Measurements from ENCODE around the gene SUN5.
"Not testable (repeated sequence)": the region's sequence is repeated elsewhere in the genome, so short reads cannot be mapped to it uniquely, and the experiment has no call there.

The SUN5 gene

DNA sequence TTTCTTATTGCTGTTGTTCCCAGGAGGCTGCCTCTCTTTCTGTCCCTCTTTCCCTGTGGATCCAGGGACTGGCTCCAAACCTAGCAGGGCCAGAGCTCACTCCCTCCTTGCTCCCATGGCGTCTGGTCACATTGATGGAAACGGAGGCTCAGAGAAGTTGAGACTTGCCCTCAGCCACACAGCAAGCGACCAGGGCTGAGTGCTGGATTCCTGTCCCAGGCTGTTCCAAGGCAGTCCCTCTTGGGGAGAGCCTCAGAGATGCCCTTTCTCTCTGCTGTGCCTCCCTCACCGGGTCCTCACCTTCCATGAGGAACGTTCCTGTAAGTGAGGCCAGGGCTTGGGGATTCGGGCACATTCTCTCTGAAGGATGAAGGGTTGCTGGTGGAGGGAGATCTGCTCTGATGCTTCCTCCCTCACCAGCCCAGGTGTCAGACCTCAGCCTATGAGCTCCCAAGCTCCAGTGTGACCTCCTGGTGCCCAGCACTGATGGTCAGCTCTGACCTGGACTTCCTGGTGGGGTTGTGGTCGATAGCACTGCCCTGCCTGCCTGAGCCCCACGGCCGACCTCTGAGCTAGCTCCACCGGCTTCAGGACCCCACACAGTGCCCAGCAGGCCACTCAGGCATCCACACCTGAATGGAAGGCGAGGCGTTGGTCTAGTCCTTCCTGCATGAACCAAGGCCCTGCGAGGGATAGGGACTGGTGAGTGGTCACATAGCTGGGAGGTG lies 26.8 kb downstream of the SUN5 start:
- DNase-seq (ENCODE audit: low read depth), result no peak

DNA sequence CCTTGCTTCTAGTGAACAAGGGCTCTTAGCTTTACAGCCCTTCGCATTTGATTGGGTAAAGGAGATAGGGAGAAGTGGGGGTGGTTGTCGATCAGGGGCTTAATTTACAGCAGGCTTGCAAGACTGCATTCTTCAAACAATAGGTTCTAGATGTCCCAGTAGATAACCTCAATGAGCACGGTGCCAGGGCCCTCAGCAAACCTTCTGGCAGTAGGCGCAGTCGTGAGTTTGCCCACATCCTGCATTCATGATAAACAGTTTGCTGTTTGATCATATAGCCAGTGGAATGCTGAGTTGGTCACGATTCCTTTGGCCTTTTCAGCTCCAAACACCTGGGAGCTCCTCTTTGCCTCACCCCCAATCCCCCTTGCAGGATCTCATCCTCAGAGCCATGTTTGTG lies 27.5 kb downstream of the SUN5 start:
- DNase-seq (ENCODE audit: low read depth), result no peak

DNA sequence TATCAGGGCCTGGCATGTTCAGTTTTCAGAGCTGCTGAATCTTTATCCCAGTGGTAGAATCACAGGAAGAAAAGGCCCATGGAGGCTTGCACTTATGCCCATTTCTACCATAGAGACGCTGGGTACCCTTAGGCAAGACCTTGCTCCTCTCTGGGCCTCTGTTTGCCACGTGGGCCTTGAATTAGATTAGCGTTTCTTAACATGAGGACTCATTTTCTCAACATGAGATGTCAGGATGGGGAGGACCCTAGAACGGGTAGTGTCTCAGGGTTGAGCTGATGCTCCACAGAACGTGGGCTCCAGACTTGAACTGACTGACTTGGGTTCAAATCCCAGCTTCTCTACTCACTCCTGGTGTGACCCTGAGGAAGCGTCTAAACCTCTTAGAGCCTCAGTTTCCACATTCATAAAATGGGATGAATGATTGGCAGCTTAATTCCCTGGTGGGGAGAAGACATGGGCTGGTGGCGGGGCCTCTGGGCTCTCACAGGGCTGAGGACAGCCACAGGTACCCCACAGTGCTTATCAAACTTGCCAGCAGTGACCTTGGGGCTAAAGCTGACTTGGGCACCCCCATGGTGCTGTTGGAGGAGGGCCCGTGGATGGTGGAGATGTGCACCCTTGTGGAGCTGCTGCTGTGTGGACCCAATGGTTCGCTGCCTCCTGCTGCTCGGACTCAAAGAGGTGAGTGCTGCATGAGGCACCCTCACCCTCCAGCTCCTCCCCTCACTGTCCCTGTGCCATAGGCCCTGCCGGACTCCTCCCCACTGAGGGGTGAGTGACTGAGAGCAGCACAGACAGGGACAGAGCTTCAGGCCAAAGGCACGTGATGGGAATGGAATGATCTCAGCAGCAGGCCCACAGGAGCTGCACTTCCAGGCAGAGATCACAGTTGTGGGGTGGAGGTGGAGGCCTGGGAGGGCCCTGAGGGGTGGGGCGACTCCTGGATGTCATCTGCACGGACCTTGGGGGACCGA lies 28.2 kb downstream of the SUN5 start:
- no peak for DNase-seq (ENCODE audit: low read depth)

DNA sequence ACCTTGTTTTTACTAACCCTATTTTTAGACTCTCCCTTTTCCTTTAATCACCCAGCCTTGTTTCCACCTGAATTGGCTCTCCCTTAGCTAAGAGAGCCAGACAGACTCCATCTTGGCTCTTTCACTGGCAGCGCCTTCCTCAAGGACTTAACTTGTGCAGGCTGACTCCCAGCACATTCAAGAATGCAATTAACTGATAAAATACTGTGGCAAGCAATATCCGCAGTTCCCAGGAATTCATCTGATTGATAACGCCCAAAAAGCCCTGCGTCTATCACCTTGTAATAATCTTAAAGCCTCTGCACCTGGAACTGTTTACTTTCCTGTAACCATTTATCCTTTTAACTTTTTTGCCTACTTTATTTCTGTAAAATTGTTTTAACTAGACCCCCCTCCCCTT lies 29.1 kb downstream of the SUN5 start:
- not testable (repeated sequence) for DNase-seq (ENCODE audit: low read depth)

DNA sequence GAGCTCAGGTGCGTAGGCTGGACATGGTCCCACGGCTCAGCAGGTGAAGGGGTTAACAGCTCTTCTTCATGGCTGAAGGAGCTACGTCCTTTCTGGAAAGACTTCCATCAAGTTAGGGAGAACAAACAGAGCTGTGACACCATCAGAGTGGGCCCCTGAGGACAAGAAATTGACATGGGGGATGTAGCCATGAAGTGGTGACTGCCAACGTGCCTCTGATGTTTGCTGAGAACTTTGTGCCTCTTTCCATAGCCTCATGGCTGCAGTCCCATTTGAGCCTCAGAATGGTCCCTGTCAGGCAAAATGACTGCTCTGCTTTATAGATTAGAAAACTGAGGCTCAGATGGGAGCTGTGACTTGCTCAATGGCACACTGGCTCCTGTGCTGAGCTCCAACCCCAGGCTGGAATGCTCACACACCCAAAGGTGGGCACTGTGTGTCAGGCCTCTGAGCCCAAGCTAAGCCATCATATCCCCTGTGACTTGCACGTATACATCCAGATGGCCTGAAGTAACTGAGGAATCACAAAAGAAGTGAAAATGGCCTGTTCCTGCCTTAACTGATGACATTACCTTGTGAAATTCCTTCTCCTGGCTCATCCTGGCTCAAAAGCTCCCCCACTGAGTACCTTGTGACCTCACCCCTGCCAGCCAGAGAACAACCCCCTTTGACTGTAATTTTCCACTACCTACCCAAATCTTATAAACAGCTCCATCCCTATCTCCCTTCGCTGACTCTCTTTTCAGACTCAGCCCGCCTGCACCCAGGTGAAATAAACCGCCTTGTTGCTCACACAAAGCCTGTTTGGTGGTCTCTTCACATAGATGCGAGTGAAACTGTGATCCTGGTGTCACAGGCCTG lies 29.8 kb downstream of the SUN5 start:
- DNase-seq (ENCODE audit: low read depth), result not testable (repeated sequence)

DNA sequence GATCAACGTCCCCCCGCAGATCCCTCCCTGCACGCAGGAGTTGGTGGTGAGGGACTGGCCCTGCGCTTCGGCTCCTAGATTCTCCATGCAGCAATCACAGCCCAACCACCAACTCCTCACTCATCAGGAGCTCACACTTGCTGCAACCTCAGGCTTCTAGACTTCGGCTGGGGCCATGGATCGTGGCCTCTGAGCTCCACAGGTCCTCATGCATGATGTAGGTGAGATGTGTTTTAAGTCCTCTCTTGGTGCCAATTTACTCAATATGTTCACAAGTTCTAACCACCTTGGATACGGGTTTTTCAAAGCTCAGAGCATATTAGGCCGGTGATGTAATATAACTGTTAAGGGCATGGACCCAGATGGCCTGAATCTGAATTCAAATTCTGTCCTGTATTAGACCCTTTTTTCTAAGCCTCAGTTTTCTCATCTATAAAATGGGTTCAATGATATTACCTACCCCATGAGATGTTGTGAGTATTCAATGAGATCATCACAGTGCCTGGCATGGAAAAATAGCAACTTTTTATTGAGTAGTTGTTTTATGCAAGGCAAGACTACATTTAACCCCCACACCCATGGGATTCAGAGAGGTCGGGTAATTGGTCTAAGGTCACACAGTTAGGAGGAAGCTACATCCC lies 31.0 kb downstream of the SUN5 start:
- DNase-seq (ENCODE audit: low read depth), result no peak

DNA sequence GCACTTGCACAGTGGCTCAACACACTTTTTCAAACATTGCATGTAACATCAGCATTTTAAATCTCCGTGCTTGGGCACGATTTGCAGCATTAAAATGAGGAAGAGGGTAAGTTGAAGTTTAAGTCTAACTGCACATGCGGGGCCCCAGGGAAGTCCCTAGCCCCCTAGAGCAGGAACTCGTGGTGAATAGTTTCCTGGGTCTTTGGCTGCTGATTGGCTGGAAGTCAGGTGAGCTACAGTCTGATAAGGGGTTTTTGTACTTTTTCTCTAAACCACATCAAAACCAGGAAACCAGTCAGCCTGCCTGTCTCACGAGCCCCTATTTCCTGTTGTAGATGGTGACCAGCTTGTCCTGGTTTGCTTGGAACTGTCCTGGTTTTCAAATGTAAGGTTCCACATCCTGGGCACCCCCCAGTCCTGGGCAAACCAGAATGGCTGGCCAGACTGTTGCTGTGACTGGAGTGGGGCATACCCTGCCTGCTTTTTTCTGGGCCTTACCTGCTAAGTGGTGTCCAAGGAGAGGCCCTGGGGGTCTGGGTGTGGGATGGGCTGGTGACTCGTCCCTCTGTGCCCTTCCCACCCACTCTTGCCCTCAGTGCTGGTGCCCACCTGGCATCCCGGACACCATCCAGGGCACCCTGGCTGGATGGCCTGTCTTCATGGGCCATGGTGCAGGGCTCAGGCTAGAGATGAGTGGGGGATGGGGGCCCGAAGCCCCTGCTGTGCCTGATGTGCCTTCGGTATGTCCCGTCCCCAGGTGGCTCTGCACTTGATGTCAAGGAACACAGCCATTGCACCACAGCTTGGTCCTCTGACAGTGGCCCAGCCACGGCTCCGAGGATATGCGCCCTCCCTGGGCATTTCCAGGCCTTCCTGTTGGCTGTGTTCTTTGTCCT lies 31.8 kb downstream of the SUN5 start:
- no peak for DNase-seq (ENCODE audit: low read depth)

DNA sequence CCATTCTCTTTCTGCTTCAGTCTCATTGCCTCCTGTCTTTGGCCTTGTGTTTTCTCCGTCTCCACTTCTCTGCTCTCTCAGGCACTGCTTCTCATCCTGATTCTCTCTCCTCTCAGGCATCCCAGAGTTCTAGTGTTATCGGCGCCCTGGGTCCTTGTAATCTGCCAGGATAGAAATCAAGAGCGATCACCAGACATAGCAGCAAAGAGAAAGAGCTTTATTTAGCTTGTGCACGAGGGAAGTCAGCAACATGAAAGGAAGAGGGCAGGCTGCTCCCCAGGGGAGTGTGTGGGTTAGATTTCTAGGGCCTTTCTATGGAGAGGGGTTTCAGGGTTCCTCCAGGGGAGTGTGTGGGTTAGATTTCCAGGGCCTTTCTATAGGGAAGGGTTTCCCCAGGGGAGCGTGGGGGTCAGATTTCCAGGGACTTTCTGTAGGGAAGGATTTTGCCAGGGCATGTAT lies 32.5 kb downstream of the SUN5 start:
- no peak for DNase-seq (ENCODE audit: low read depth)

DNA sequence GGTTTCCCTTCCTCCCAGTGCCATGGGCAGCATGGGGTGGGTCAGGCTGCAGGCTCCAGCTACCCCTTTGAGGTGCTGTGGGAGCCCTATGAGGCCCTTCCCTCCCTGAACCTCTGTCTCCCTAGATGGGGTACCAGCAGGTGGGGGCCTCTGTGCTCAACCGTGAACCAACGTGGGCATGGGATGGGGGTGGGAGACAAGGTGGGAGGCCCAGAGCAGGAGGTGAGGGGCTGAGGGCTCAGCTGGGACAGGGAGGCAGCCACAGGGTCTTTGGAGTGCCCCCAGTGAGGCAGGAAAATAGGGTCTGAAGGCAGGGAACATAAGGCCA lies 33.3 kb downstream of the SUN5 start:
- DNase-seq (ENCODE audit: low read depth), result no peak

DNA sequence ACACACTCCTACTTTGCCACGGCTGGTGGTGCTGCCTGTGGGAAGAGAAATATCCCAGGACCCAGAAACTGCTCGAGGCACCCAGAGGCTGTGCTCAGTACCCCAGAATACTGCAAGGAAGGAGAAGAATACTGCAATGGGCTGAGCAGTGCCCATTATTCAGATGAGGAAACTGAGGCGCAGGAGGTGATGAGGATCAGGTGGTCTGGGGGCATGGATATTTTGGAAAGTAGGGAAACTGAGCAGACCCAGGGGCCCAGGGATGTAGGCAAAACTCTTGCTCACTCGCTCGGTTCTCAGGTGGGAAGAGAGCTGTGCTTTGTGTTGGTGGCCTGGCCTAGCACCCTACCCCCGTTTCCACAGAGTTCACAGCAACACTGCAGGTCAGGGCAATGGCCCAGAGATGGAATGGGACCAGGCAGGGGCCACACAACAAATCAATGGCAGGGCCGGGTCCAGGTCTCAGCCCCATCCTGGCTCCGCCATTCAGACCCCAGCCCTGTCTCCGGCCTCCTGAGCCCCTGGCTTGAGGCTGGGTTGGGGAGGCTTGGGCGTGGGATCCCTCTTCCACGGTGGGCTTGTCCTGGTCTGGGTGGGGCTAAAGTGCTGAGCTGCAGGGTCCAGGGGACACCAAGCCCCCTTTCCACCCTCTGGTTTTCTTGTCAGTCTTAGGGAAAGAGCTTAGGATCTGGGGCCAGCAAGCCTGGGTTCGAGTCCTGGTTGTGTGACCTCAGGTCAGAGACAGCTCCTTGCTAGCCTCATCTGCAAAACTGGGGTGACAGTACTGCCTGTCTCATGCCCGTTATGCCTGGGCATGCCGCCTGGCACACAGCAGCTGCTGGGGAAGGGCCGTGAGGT lies 33.9 kb downstream of the SUN5 start:
- DNase-seq (ENCODE audit: low read depth), result no peak

DNA sequence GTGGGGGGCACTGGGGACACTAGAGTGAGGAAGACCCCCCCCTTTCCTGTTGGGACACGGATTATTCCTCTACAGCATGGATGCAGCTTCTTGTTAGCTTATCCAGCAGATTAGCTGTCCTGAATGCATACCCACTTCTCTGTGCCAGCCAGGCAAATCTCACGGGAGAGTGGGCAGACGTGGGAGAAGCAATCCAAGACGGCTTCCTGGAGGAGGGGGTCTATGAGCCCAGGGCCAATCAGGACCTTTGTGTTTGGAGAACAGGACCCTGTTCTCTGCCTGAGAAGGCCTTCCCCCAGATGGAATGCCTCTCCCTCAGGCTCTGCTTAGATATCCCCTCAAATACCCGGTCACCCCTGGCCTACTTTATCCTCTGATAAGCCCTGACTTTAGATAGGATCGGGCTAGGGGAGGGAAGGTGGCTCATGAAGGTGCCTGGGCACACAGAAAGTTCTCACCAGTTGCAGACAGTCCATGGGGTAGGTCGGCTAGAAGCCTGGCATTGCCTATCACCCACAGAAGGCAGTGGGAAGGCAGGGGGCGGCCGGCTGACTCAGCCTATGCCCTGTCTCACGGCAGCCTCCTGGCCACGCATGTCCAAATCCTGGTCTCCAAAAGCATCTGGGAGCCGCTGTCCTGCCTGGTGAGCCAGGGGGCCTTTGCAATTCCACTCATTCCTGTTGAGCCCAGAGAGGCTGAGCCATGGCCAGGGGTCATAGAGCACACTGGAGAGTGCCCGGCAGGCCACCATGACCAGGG lies 34.7 kb downstream of the SUN5 start:
- DNase-seq (ENCODE audit: low read depth), result no peak

DNA sequence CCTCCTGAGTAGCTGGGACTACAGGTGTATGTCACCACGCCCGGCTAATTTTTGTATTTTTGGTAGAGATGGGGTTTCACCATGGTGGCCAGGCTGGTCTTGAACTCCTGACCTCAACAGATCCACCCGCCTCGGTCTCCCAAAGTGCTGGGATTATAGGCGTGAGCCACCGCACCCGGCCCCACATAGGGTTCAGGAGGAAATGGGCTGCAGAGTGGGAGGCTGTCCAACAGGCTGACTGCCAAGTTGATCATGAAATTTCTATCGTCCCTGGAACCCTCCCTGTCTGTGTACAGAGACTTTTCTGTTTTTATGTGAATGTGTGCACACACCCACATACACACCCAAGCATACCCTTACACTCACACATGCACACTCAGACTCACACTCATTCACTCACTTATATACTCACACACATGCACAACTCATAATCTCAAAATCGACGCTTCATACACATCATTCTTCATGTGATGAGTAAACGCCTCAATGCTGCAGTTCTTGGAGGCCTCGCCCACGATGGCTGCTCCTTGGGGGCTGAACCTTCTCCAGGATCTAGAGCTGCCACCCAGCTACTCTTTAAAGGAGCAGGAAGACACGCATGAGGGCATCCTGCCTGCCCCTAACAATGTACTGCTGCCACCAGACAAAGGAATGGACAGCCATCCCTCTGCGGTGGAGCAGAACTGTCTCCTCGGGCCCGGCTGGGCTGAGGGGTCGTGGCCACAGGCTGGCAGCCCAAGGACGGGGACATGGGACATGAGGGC lies 35.6 kb downstream of the SUN5 start:
- DNase-seq (ENCODE audit: low read depth), result no peak

DNA sequence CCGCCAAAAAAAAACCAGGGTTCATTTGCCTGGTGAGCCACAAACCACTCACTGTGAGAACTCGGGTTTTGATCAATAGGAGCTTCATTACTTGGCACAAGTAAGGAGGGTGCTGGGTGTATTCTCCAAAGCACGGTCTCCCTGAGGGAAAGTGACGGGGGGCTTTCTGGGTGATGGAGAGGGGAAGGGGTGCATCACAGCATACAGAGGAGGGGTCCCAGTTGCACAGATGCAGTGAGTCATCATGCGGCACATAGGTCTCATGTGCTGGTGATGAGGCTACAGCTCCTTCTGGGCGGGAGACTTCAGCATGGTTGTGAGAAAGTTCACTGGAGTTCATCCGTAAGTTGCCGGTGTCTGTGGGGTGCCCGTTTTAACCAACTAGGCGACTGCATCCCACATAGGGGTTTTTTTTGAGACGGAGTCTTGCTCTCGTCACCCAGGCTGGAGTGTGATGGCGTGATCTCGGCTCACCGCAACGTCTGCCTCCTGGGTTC lies 36.2 kb downstream of the SUN5 start:
- DNase-seq (ENCODE audit: low read depth), result no peak

DNA sequence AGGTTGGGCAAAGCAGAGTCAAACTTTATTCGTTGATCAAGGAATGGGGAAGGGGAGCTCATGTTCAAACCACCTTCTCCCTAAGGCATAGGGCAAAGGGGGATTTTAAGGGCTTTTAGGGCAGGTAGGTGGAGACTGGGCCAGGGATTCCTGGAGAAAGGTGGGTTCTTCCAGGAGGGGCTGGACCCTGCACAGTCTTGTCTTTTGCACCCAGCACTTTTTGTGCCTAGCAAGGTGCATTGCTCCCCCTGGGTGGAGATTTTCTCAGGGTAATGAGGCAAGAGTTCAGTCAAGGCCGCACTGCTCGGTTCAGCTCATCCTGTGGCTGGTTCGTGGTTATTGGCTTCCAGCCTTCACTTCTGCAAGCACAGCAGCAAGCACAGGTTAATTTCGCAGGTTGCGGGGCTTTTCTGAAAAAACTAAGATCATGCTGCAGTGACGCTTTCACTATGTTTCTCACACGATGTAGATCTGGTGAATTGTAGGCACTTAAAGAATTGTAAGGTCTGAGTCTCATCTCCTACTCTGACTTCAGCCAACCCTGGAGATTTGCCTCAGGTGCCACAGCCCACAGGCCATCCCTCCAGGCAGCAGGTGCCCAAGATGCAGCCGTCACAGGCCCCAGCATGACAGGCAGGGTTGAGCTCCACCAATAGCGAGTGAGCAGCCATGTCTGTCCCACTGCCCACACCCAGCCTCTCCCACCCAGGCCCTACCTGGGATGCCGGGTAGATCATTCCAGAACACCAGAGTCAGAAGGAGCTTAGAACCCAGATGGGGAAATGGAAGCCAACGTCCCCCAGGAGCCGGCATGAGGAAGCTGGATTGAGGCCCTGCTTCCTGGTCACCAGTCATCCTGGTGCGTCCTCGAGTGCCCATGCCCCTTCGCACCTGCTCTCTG lies 37.1 kb downstream of the SUN5 start:
- no peak for DNase-seq (ENCODE audit: low read depth)

DNA sequence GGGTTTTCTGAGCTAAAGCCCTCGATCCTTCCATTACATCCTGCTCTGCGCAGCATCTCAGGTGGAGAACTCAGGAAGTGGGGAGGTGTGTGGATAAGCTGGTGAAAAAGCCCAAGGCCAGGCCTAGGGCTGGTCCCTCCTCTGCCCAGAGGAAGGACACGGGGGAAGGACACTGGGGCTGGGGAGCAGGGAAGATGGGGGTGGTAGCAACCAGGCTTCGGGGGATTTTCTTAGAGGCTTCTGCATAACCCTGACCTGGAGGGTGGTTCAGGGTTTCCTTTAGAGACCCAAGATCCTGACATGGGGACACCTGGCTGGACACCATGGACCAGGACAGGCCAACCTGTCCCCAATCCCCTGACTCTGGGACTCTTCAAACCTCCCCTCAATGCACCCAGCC lies 37.9 kb downstream of the SUN5 start:
- DNase-seq (ENCODE audit: low read depth), result no peak

DNA sequence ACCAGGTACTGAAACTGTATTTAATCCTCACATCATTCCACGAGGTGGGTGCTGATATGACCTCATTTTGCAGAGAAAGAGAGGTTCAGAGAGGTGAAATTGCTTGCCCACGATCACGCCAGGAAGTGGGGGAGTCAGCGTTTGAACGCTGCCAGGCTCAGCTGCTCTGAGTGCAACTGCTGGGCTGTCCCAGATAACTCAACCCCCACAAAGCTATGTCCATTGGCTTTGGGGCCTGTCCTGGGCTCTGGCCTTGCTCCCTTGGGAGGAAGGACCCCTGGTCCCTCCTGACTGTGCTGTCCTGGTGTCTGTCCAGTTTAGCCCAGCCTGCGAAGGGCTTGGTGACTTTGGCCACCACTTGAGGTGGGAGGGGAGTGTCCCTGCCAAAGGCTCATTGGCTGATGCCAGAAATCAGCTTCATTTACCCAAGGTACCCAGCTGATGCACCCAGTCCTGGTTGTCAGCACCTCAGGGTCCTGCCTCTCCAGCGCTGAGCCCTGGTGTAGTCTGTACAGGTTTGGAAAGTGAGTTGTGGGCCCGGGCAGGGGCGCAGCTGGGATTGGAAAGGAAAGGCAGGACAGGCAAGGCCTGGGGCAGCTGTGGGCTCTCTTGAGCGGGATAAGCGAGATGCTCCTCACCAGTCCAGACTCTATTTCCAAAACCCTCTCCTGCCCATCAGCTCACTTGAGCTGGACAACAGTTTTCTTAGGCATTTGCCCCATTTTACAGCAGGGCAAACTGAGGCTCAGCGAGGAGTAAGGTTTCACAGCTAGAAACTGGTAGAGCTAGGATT lies 38.5 kb downstream of the SUN5 start:
- no peak for DNase-seq (ENCODE audit: low read depth)
